Left ventricle myocardium superior (tissue), 1 donor: ENCODE results near the gene OPA1. TPM values are rescaled to one million over a fixed set of nuclear protein-coding genes. Genes with fewer than 3 reads are reported as not detected.

Experiments
- ATAC-seq: fragments of 200-7000 bp; cut with Tn5 transposase; one replicate; pipeline ENCODE4 v1.9.1; 2020; ENCODE audit warnings: mild to moderate bottlenecking, moderate library complexity
- DNase-seq: peaks from one replicate; pipeline ENCODE4 v3.0.0-alpha.2; 2020
- intact Hi-C: fragments of 100-400 bp; cut with micrococcal nuclease; formaldehyde crosslinking; loops from one replicate; pipeline ENCODE4 v1.11.0; 2022
- total RNA-seq: library from RNA; stranded (reverse); fragmentation: NEBNext Ultra II Directional; extraction: Animal tissue kit (Norgen Biotek cat#: 25700); gene quantifications from one replicate; pipeline ENCODE4 v1.2.1, GENCODE V29; 2021
- donor health status: DM: no; HTN: yes; CAD: no; lungs with severe emphysema.

The OPA1 gene
- total RNA-seq, 1 donor from 2014 or later: 131 TPM

- intact Hi-C loops: no loop called here
- no peak for ATAC-seq
- no peak for DNase-seq
These were observed 136.6 kb downstream of the OPA1 start for GRCh38 chr3:193729601-193730000.

- ATAC-seq (no peak), DNase-seq (no peak)
- intact Hi-C loops: no loop called here
These were observed 137.5 kb downstream of the OPA1 start for GRCh38 chr3:193730511-193730910.

GRCh38 chr3:193730976-193731375 is 138.0 kb downstream of the OPA1 start:
- ATAC-seq: no peak
- DNase-seq: no peak
- intact Hi-C loops: no loop called here

GRCh38 chr3:193731656-193732055 is 138.6 kb downstream of the OPA1 start:
- ATAC-seq: no peak
- intact Hi-C loops: no loop called here
- DNase-seq: no peak

- no peak for ATAC-seq
- DNase-seq: no peak
- intact Hi-C loops: no loop called here
These were observed 139.4 kb downstream of the OPA1 start for GRCh38 chr3:193732391-193732790.

- ATAC-seq (no peak), DNase-seq (no peak)
These were observed 139.8 kb downstream of the OPA1 start for GRCh38 chr3:193732827-193733226.

GRCh38 chr3:193734737-193735366 is 141.8 kb downstream of the OPA1 start:
- ATAC-seq: no peak
- intact Hi-C loops: no loop called here
- no peak for DNase-seq

More at GRCh38 chr3:193732827-193733226, 139.8 kb downstream of the OPA1 start:
- intact Hi-C loops: no loop called here

GRCh38 chr3:193735850-193736249 is 142.8 kb downstream of the OPA1 start:
- intact Hi-C loops: no loop called here
- no peak for DNase-seq
- ATAC-seq: no peak

GRCh38 chr3:193736616-193737015 is 143.6 kb downstream of the OPA1 start:
- no peak for ATAC-seq
- DNase-seq: no peak
- intact Hi-C loops: no loop called here

GRCh38 chr3:193737191-193737751 is 144.3 kb downstream of the OPA1 start:
- no peak for ATAC-seq
- DNase-seq: no peak
- intact Hi-C loops: no loop called here

- intact Hi-C loops: no loop called here
- ATAC-seq: no peak
These were observed 149.6 kb downstream of the OPA1 start for GRCh38 chr3:193742628-193743027.

GRCh38 chr3:193743702-193744047 is 150.7 kb downstream of the OPA1 start:
- intact Hi-C loops: no loop called here
- no peak for DNase-seq

More at GRCh38 chr3:193742628-193743027, 149.6 kb downstream of the OPA1 start:
- no peak for DNase-seq

GRCh38 chr3:193744048-193744821 is 151.2 kb downstream of the OPA1 start:
- ATAC-seq: no peak
- no peak for DNase-seq
- intact Hi-C loops: no loop called here

More at GRCh38 chr3:193743702-193744047, 150.7 kb downstream of the OPA1 start:
- ATAC-seq: no peak

GRCh38 chr3:193744822-193745684 is 152.0 kb downstream of the OPA1 start:
- ATAC-seq (peak; percentile 62), DNase-seq (no peak)
- intact Hi-C loops: no loop called here

- DNase-seq (no peak), ATAC-seq (no peak)
- intact Hi-C loops: no loop called here
These were observed 153.8 kb downstream of the OPA1 start for GRCh38 chr3:193746832-193747231.

Other genes with a start within 250 kb of the OPA1 start
- not detected for gene ATP13A5, start 214.5 kb upstream of the OPA1 start, total RNA-seq
- 0.64 TPM for gene ATP13A4, start 38.3 kb upstream of the OPA1 start, total RNA-seq